ENCODE data around the gene HIF1A.
"Not testable (repeated sequence)": the region's sequence is repeated elsewhere in the genome, so short reads cannot be mapped to it uniquely, and the experiment has no call there.

DNA sequence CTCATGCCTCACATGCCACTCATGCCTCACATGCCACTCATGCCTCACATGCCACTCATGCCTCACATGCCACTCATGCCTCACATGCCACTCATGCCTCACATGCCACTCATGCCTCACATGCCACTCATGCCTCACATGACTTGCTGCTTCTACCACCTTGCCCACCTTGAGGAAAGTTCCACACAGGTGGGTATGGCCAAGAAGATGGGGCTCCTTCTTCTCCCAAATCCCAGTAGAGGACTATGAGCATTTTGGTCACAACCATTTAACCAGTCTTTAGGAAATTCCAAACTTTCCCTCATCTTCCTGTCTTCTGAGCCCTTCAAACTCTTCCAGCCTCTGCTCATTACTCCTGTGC lies 60.0 kb downstream of the HIF1A start:
- TF ChIP-seq EZH2phosphoT487 (IDR thresholded peaks at IDR 0.05; ENCODE audit: unreplicated experiment); EZH2 (IDR thresholded peaks at IDR 0.05; ENCODE audit: low read depth, unreplicated experiment); CREB1 (CRISPR knock-in tag; IDR thresholded peaks at IDR 0.05; ENCODE audit: low read depth); REST (IDR thresholded peaks at IDR 0.05; ENCODE audit: unreplicated experiment); ETS1 (IDR thresholded peaks at IDR 0.05); JUNB (IDR thresholded peaks at IDR 0.05; ENCODE audit: unreplicated experiment); ZNF331 (CRISPR knock-in tag; IDR thresholded peaks at IDR 0.05; ENCODE audit: low read depth); STAT1 (IDR thresholded peaks at IDR 0.05; ENCODE audit: unreplicated experiment): not testable (repeated sequence)
- TF ChIP-seq, protein P1, sequence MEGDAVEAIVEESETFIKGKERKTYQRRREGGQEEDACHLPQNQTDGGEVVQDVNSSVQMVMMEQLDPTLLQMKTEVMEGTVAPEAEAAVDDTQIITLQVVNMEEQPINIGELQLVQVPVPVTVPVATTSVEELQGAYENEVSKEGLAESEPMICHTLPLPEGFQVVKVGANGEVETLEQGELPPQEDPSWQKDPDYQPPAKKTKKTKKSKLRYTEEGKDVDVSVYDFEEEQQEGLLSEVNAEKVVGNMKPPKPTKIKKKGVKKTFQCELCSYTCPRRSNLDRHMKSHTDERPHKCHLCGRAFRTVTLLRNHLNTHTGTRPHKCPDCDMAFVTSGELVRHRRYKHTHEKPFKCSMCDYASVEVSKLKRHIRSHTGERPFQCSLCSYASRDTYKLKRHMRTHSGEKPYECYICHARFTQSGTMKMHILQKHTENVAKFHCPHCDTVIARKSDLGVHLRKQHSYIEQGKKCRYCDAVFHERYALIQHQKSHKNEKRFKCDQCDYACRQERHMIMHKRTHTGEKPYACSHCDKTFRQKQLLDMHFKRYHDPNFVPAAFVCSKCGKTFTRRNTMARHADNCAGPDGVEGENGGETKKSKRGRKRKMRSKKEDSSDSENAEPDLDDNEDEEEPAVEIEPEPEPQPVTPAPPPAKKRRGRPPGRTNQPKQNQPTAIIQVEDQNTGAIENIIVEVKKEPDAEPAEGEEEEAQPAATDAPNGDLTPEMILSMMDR (conservative IDR thresholded peaks at IDR 0.05; ENCODE audit: low read depth in 2 of 2) = not testable (repeated sequence)
- TF ChIP-seq POLR2AphosphoS5 (IDR thresholded peaks at IDR 0.05; ENCODE audit: low read depth) = peak; percentile 81; the same call in 1 of the 2 replicates
